Endothelial cell of umbilical vein (primary cell): Measurements from ENCODE around the gene CNIH1. TPM values are rescaled to one million over a fixed set of nuclear protein-coding genes. Genes with fewer than 3 reads are reported as not detected.

Experiments used
- BruUV-seq: library from RNA; stranded (reverse); fragments of 400-500 nt; replicated peaks from 2 replicates; lab custom pipeline; 2021; lab: Mats Ljungman, UMichigan
- CTCF ChIA-PET: fragments of 300-600, 350-600 bp; sonication (Branson Sonifier 250); formaldehyde crosslinking; loops from one replicate; lab custom pipeline; 2021; ENCODE audit warnings: antibody characterized with exemption, inconsistent platforms; lab: Charles Lee
- POLR2A ChIA-PET: fragments of 300-600, 350-600 bp; sonication (Branson Sonifier 250); formaldehyde crosslinking; loops from one replicate; lab custom pipeline; 2021; ENCODE audit warnings: antibody characterized with exemption, inconsistent platforms; lab: Charles Lee
- DNase-seq: peaks from one replicate; pipeline ENCODE4 v3.0.0-alpha.2; 2011; ENCODE audit warnings: low read depth, low spot score
- FAIRE-seq: peaks from 2 replicates; lab custom pipeline; 2011; peaks lifted over from hg19 to GRCh38; lab: Jason Lieb, UNC
- H2AFZ ChIP-seq: 2 replicates; pipeline ENCODE4 v1.6.0; 2012; ENCODE audit warnings: low read depth, low read length, control low read depth, inconsistent platforms
- H3K27ac ChIP-seq: 2 replicates; pipeline ENCODE4 v1.5.1; 2011; ENCODE audit warnings: low read depth, mild to moderate bottlenecking, control low read depth, low read length, moderate library complexity; ENCODE audit not compliant: insufficient read depth
- H3K27me3 ChIP-seq, 2 experiments: 2 replicates each; pipeline versions ENCODE4 v1.6.0 to v1.6.1; 2011; ENCODE audit warnings: low read length in 2 of 2, mixed read lengths in 1 of 2; ENCODE audit not compliant: control insufficient read depth in 2 of 2, insufficient read depth in 2 of 2
- H3K36me3 ChIP-seq, 2 experiments: 2 replicates in 1 of 2; 3 replicates in 1 of 2; pipeline ENCODE4 v1.5.1; 2011; ENCODE audit warnings: low read length in 2 of 2, mild to moderate bottlenecking in 1 of 2, moderate library complexity in 1 of 2; ENCODE audit not compliant: control insufficient read depth in 2 of 2, insufficient read depth in 2 of 2; ENCODE audit errors: extremely low read depth in 1 of 2
- H3K4me1 ChIP-seq: 3 replicates; pipeline ENCODE4 v1.5.1; 2011; ENCODE audit warnings: mild to moderate bottlenecking, low read length; ENCODE audit not compliant: control insufficient read depth, insufficient read depth; ENCODE audit errors: extremely low read depth
- H3K4me2 ChIP-seq: 2 replicates; pipeline ENCODE4 v1.6.1; 2011; ENCODE audit warnings: low read length, control low read depth, mixed read lengths; ENCODE audit not compliant: insufficient read depth
- H3K4me3 ChIP-seq, 3 experiments: fragments of 200-600 bp in 1 of 3; sonication (generic), shearing (Covaris generic) in 1 of 3; replicated peaks in 1 of 3; 2 replicates each; pipeline ENCODE4 v1.5.1; 2011 to 2016; ENCODE audit warnings: control low read depth in 3 of 3, low read length in 3 of 3, mild to moderate bottlenecking in 2 of 3, inconsistent platforms in 1 of 3, low read depth in 1 of 3, moderate library complexity in 1 of 3; ENCODE audit not compliant: insufficient read depth in 1 of 3
- H3K79me2 ChIP-seq: 2 replicates; pipeline ENCODE4 v1.6.0; 2012; ENCODE audit warnings: low read length, inconsistent platforms; ENCODE audit not compliant: control insufficient read depth, insufficient read depth
- H3K9ac ChIP-seq: replicated peaks from 2 replicates; pipeline ENCODE3; 2011; ENCODE audit warnings: low read length, control low read depth; ENCODE audit not compliant: insufficient read depth; ENCODE audit errors: extremely low read depth
- H3K9me1 ChIP-seq: replicated peaks from 3 replicates; pipeline ENCODE4 v1.6.0; 2011; ENCODE audit warnings: mild to moderate bottlenecking, low read length; ENCODE audit not compliant: control insufficient read depth, insufficient read depth; ENCODE audit errors: extremely low read depth
- H3K9me3 ChIP-seq: replicated peaks from 2 replicates; pipeline ENCODE4 v1.5.1; 2012; ENCODE audit warnings: low read length, inconsistent platforms; ENCODE audit not compliant: control insufficient read depth, insufficient read depth
- H4K20me1 ChIP-seq: replicated peaks from 2 replicates; pipeline ENCODE3; 2011; ENCODE audit warnings: mild to moderate bottlenecking, low read length; ENCODE audit not compliant: control insufficient read depth, insufficient read depth; ENCODE audit errors: extremely low read depth
- EZH2 ChIP-seq: IDR thresholded peaks from 2 replicates; pipeline ENCODE4 v1.6.1; 2012; ENCODE audit warnings: borderline replicate concordance, low read depth, mild to moderate bottlenecking, moderate library complexity, low read length, inconsistent platforms; ENCODE audit not compliant: severe bottlenecking
- FOS ChIP-seq: IDR thresholded peaks from 2 replicates; pipeline ENCODE4 v1.6.1; 2011; ENCODE audit warnings: mild to moderate bottlenecking, low read length, moderate library complexity, borderline replicate concordance; ENCODE audit not compliant: insufficient read depth
- GATA2 ChIP-seq: IDR thresholded peaks from 2 replicates; pipeline ENCODE4 v1.7.0; 2011; ENCODE audit warnings: low read depth, mild to moderate bottlenecking, moderate library complexity, mixed read lengths, low read length; ENCODE audit not compliant: insufficient read length, insufficient read depth
- JUN ChIP-seq: IDR thresholded peaks from 2 replicates; pipeline ENCODE4 v1.6.1; 2011; ENCODE audit warnings: borderline replicate concordance, low read depth; ENCODE audit not compliant: insufficient read length, insufficient read depth
- MYC ChIP-seq: IDR thresholded peaks from one replicate; pipeline ENCODE4 v1.6.1; 2011; ENCODE audit warnings: mild to moderate bottlenecking, low read depth, low read length
- POLR2A ChIP-seq: IDR thresholded peaks from 2 replicates; pipeline ENCODE4 v1.6.1; 2012; ENCODE audit warnings: low read depth, mild to moderate bottlenecking, control low read depth, low read length
- POLR2AphosphoS5 ChIP-seq: IDR thresholded peaks from 2 replicates; pipeline ENCODE4 v1.6.1; 2012; ENCODE audit warnings: low read depth, mild to moderate bottlenecking, control low read depth, low read length, moderate library complexity; ENCODE audit not compliant: insufficient read depth
- dilution Hi-C: fragments of 300-500 bp; cut with MboI; formaldehyde crosslinking; loops from one replicate; pipeline ENCODE4 v1.15.0; 2019; ENCODE audit warnings: low sequenced_read_pairs; ENCODE audit not compliant: extremely low pct_ligation_motif_present
- intact Hi-C: fragments of 100-400 bp; cut with micrococcal nuclease; formaldehyde crosslinking; loops from one replicate; pipeline ENCODE4 v1.10.0; 2022
- polyA plus RNA-seq, 4 experiments: library from polyadenylated mRNA; depleted of rRNA in 3 of 4; stranded (reverse) in 3 of 4; unstranded in 1 of 4; fragments of >200 nt; gene quantifications; 2 replicates each; pipeline versions ENCODE4 v1.2.1 to v1.2.3, GENCODE V29; 2011 to 2012; ENCODE audit warnings: missing spikeins in 1 of 4
- total RNA-seq: library from RNA; stranded (reverse); gene quantifications from 2 replicates; pipeline ENCODE4 v1.2.3, GENCODE V29; 2021
- TF ChIP-seq, protein P1 (sequence below), 2 donors: IDR thresholded peaks; 1 replicate in 1 of 2; 2 replicates in 1 of 2; pipeline ENCODE4 v1.5.1; 2011; ENCODE audit warnings: low read length in 2 of 2, mild to moderate bottlenecking in 2 of 2, moderate library complexity in 2 of 2, control low read depth in 1 of 2, inconsistent platforms in 1 of 2, low read depth in 1 of 2; ENCODE audit not compliant: insufficient read depth in 1 of 2; ENCODE audit errors: extremely low read depth in 1 of 2
- TF ChIP-seq, protein P2 (sequence below): IDR thresholded peaks from 2 replicates; pipeline ENCODE4 v1.6.1; 2011; ENCODE audit not compliant: insufficient read depth, insufficient read length

Gene CNIH1
- total and polyA plus RNA-seq, 2 donors (not counting 3 experiments of a cell fraction or from before 2014, with no cell fraction given): 125 to 328 TPM

- Histone ChIP-seq H2AFZ (peak within 1 kb of the TSS; percentile 84), H3K9ac (peak within 1 kb of the TSS; percentile 71), H3K27me3 (peaks cover 0 to 4% of the 10 kb centered on the region in 2 experiments), H3K27ac (peak within 1 kb of the TSS; percentile 14), H3K9me3 (no peaks in the 10 kb centered on the region), H3K79me2 (peaks cover 13% of the 10 kb centered on the region), H3K4me1 (peaks cover 8% of the 10 kb centered on the region), H3K36me3 (no peaks in the 10 kb centered on the region), H3K9me1 (no peaks in the 10 kb centered on the region), H3K4me2 (peak within 1 kb of the TSS; percentile 64), H4K20me1 (no peaks in the 10 kb centered on the region), H3K4me3 (peak within 1 kb of the TSS; percentile 7 to 76 (median 61))
- no peak for TF ChIP-seq JUN
- peak; percentile 65 for TF ChIP-seq POLR2A
- TF ChIP-seq POLR2AphosphoS5: no peak
- TF ChIP-seq GATA2: no peak
- no peak for TF ChIP-seq MYC
- TF ChIP-seq, protein P1, sequence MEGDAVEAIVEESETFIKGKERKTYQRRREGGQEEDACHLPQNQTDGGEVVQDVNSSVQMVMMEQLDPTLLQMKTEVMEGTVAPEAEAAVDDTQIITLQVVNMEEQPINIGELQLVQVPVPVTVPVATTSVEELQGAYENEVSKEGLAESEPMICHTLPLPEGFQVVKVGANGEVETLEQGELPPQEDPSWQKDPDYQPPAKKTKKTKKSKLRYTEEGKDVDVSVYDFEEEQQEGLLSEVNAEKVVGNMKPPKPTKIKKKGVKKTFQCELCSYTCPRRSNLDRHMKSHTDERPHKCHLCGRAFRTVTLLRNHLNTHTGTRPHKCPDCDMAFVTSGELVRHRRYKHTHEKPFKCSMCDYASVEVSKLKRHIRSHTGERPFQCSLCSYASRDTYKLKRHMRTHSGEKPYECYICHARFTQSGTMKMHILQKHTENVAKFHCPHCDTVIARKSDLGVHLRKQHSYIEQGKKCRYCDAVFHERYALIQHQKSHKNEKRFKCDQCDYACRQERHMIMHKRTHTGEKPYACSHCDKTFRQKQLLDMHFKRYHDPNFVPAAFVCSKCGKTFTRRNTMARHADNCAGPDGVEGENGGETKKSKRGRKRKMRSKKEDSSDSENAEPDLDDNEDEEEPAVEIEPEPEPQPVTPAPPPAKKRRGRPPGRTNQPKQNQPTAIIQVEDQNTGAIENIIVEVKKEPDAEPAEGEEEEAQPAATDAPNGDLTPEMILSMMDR (IDR thresholded peaks at IDR 0.05; ENCODE audit: extremely low read depth in 1 of 2, insufficient read depth in 1 of 2, low read depth in 1 of 2, low read length in 2 of 2): peak in 1 of 2 donors; percentile 42
- TF ChIP-seq, protein P2, sequence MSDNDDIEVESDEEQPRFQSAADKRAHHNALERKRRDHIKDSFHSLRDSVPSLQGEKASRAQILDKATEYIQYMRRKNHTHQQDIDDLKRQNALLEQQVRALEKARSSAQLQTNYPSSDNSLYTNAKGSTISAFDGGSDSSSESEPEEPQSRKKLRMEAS: no peak
- no peak for TF ChIP-seq FOS
- TF ChIP-seq EZH2: no peak
- dilution Hi-C loops (no loop called here), intact Hi-C loops (loop anchor here (2.0 kb wide), 2 partner anchors 32 to 44 kb away; partner anchors contain the start of gene CNIH1)
- ChIA-PET CTCF (interaction anchor here (0.8 to 4.7 kb wide), 14 partner anchors 9 to 168 kb away, joined by 3 to 27 read pairs (median 6); partner anchors contain the start of gene CGRRF1), POLR2A (interaction anchor here (0.5 to 1.3 kb wide), 5 partner anchors 32 to 91 kb away, joined by 3 to 6 read pairs (median 4); no protein-coding TSS in a partner anchor)
- FAIRE-seq (peak; percentile 96), DNase-seq (peak; percentile 100)
- no TSS peak for BruUV-seq
These were observed 44.5 kb downstream of the CNIH1 start, which contains the start of gene CDKN3 for GRCh38 chr14:54396493-54397335. Gene CDKN3 (plus strand): TSS chr14:54397007. CDS start chr14:54397069, 62 bp downstream.
